ENCODE results near the gene SRCAP. TPM values are rescaled to one million over a fixed set of nuclear protein-coding genes. Genes with fewer than 3 reads are reported as not detected.

Gene SRCAP
- total and polyA plus RNA-seq, 8 donors = 7.5 to 39.6 (median 27.4) TPM

DNA sequence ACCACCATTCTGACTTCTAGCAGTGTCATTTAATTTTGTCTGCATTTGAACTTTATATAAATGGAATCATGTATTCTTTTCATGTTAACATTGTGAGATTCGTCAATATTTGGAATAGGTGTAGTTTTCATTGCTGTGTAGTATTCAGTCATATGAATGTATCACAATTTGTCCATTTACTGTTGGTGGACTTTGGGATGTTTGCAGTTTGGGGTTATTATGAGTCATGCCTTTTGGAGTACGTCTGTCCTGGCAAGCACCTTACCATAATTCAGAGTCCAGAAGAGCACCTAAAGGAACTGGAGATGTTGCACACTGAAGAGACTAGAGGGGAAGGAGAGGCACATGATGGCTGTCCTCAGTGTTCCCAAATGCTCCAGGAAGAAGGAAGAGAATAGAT, 46.1 kb downstream of the SRCAP start:
- DNase-seq (no peak), ATAC-seq (no peak)
- TF ChIP-seq CTCF (IDR thresholded peaks at IDR 0.05) = no peak

GRCh38 chr16:30746638-30747175, 47.7 kb downstream of the SRCAP start:
- DNase-seq (no peak), FAIRE-seq (no peak), ATAC-seq (no peak)
- H3K27me3 ChIP-seq = no peaks in the 10 kb centered on the region
- no peak overlapping the region for H3K4me3 ChIP-seq
- no peak overlapping the region for H3K27ac ChIP-seq
- intact Hi-C loops (cut with DNase I) = no loop called here
- no peaks in the 10 kb centered on the region for H3K36me3 ChIP-seq
- H3K4me1 ChIP-seq = peaks cover 0 to 9% (median 3%) of the 10 kb centered on the region in 3 donors
- no peak for TF ChIP-seq CTCF (IDR thresholded peaks at IDR 0.05)
- 51 to 54% methylated on average over 9 of the region's 9 CpGs for WGBS, 2 donors
- no peaks in the 10 kb centered on the region for H3K9me3 ChIP-seq

More for the DNA sequence above, 46.1 kb downstream of the SRCAP start:
- intact Hi-C loops (cut with DNase I) = no loop called here
- Histone ChIP-seq H3K27me3 (no peaks in the 10 kb centered on the region), H3K36me3 (no peaks in the 10 kb centered on the region), H3K4me1 (peaks cover 11 to 23% (median 12%) of the 10 kb centered on the region in 3 donors), H3K27ac (no peak overlapping the region), H3K9me3 (no peaks in the 10 kb centered on the region), H3K4me3 (no peak overlapping the region)
- no peak for FAIRE-seq
- 64 to 71% methylated on average over 2 of the region's 2 CpGs for WGBS, 2 donors

DNA sequence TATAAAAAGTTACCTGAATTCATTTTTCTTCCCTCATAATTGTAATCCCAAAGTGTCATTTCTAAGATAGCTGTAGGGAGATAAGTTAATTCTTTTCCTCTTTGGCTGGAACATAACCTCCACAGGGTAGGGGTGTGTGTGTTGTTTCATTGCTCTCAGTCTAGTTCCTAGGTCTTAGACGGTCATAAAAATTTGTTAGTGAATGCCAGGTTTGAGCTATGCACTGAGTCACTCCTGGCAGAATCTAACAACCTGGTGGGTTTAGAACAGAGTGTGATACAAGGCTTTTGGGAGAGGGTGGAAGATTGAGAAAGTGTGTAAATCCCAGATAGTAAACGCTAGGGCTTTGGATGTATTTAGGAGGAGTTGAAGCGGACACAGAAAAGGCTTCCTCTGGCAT, 48.4 kb downstream of the SRCAP start:
- peak overlapping the region in 2 of 4 donors; percentile 62 to 75 for H3K4me3 ChIP-seq
- H3K27me3 ChIP-seq = no peaks in the 10 kb centered on the region
- H3K27ac ChIP-seq = peak overlapping the region in 3 of 4 donors; percentile 72 to 75 (median 74)
- no peak for TF ChIP-seq CTCF (IDR thresholded peaks at IDR 0.05)
- 24 to 29% methylated on average over 3 of the region's 3 CpGs for WGBS, 2 donors
- no peaks in the 10 kb centered on the region for H3K9me3 ChIP-seq
- DNase-seq (no peak), ATAC-seq (no peak), FAIRE-seq (no peak)
- intact Hi-C loops (cut with DNase I) = no loop called here
- H3K36me3 ChIP-seq = no peaks in the 10 kb centered on the region
- peaks cover 0 to 4% (median 3%) of the 10 kb centered on the region in 3 donors for H3K4me1 ChIP-seq

GRCh38 chr16:30747799-30748633, 49.0 kb downstream of the SRCAP start, which contains the start of gene PHKG2:
PHKG2 (plus strand) TSS chr16:30748425; CDS start chr16:30748821, 396 bp downstream.
- H3K9me3 ChIP-seq = no peaks in the 10 kb centered on the region
- FAIRE-seq (peak; percentile 91), DNase-seq (peak; percentile 97 to 100 (median 99)), ATAC-seq (peak; percentile 97 to 99 (median 98))
- H3K27ac ChIP-seq = peak within 1 kb of the TSS; percentile 72 to 76 (median 74)
- H3K27me3 ChIP-seq = no peaks in the 10 kb centered on the region
- TF ChIP-seq CTCF (IDR thresholded peaks at IDR 0.05) = no peak
- intact Hi-C loops (cut with DNase I) = no loop called here
- peak within 1 kb of the TSS; percentile 45 to 75 (median 62) for H3K4me3 ChIP-seq
- WGBS, 2 donors = 2% methylated on average over 47 to 60 of the region's 60 CpGs
- no peaks in the 10 kb centered on the region for H3K36me3 ChIP-seq
- H3K4me1 ChIP-seq = peaks cover 0 to 4% (median 3%) of the 10 kb centered on the region in 3 donors

All from pancreas (tissue), 10 donors.